Stomach (tissue), 9 donors: ENCODE data around the gene FAM110A. TPM values are rescaled to one million over a fixed set of nuclear protein-coding genes. Genes with fewer than 3 reads are reported as not detected.

Experiments
- DNase-seq, 2 donors: peaks; one replicate each; pipeline versions ENCODE4 v3.0.0 to v3.0.0-alpha.2; 2013 to 2019
- H3K27ac ChIP-seq, 5 donors: fragments of 200-600 bp in 4 of 5; sonication (generic) in 4 of 5; one replicate each; pipeline ENCODE4 v1.5.1; 2013 to 2019; ENCODE audit warnings: mild to moderate bottlenecking in 1 of 5, moderate library complexity in 1 of 5
- H3K27me3 ChIP-seq, 3 donors: fragments of 200-600 bp; sonication (generic); one replicate each; pipeline ENCODE4 v1.5.1; 2017 to 2019; ENCODE audit warnings: mixed run types in 1 of 3
- H3K36me3 ChIP-seq, 4 donors: fragments of 200-600 bp; sonication (generic); 1 replicate in 3 of 4; 2 replicates in 1 of 4; pipeline ENCODE4 v1.5.1; 2016 to 2019
- H3K4me1 ChIP-seq, 4 donors: fragments of 200-600 bp; sonication (generic); one replicate each; pipeline ENCODE4 v1.5.1; 2016 to 2019
- H3K4me3 ChIP-seq, 4 donors: fragments of 200-600 bp; sonication (generic) in 3 of 4; one replicate each; pipeline ENCODE4 v1.5.1; 2016 to 2019; ENCODE audit warnings: mild to moderate bottlenecking in 1 of 4
- H3K9me3 ChIP-seq, 4 donors: fragments of 200-600 bp; sonication (generic); one replicate each; pipeline ENCODE4 v1.5.1; 2016 to 2019
- CTCF ChIP-seq, 7 experiments: fragments of 450-650 bp in 4 of 7; fragments of 200-600 bp in 3 of 7; sonication (generic) in 3 of 7; IDR thresholded peaks; one replicate each; pipeline ENCODE4 v1.5.1; 2016 to 2019; ENCODE audit warnings: antibody characterized with exemption in 7 of 7, control low read depth in 2 of 7, mild to moderate bottlenecking in 1 of 7
- EP300 ChIP-seq: sonication (generic); formaldehyde crosslinking; IDR thresholded peaks from one replicate; pipeline ENCODE4 v1.6.1; 2017; ENCODE audit warnings: antibody characterized with exemption
- POLR2A ChIP-seq, 4 donors: fragments of 450-650 bp; IDR thresholded peaks; one replicate each; pipeline ENCODE4 v1.6.1; 2016; ENCODE audit warnings: antibody characterized with exemption in 4 of 4, control low read depth in 2 of 4, mild to moderate bottlenecking in 1 of 4, moderate library complexity in 1 of 4
- POLR2AphosphoS5 ChIP-seq, 3 donors: sonication (generic); formaldehyde crosslinking; IDR thresholded peaks; one replicate each; pipeline ENCODE4 v1.6.1; 2016; ENCODE audit warnings: antibody characterized with exemption in 3 of 3
- whole genome bisulfite sequencing, 5 donors: extraction: QIAGEN DNeasy Blood & Tissue Kit in 3 of 5; methylation state at CpG; one replicate each; pipeline versions ENCODE4 v1.1.5 to v1.1.7; 2013 to 2018; 5-methylcytosine and 5-hydroxymethylcytosine counted together
- intact Hi-C: fragments of 100-400 bp; cut with DNase I; formaldehyde crosslinking; loops from one replicate; pipeline ENCODE4 v1.15.1; 2023; ENCODE audit warnings: low total_unique reads
- polyA plus RNA-seq, 3 donors: library from polyadenylated mRNA; stranded (reverse); fragments of 200-250 nt; gene quantifications; one replicate each; pipeline ENCODE4 v1.2.3, GENCODE V29; 2013
- total RNA-seq, 5 donors: library from RNA; depleted of rRNA; stranded (reverse); fragments of >200 nt; gene quantifications; one replicate each; pipeline versions ENCODE4 v1.1.0 to v1.2.3, GENCODE V29; 2014 to 2016
- donor health status: healthy with polysubstance abuse.
- donor health status: Bipolar disorder and iron deficiency.
- donor health status: healthy.

Gene FAM110A
- total and polyA plus RNA-seq, 8 donors = 0.58 to 17.6 (median 3.8) TPM

- Histone ChIP-seq H3K36me3 (no peaks in the 10 kb centered on the region), H3K27me3 (peaks cover 0 to 37% (median 6%) of the 10 kb centered on the region in 3 donors), H3K27ac (no peak overlapping the region), H3K4me1 (peaks cover 0 to 10% (median 6%) of the 10 kb centered on the region in 4 donors), H3K9me3 (no peaks in the 10 kb centered on the region), H3K4me3 (no peak overlapping the region)
- DNase-seq = no peak
- WGBS, 5 donors = 66 to 71% (median 68%) methylated on average over 10 of the region's 10 CpGs
- no peak for TF ChIP-seq EP300
- TF ChIP-seq CTCF (IDR thresholded peaks at IDR 0.05) = no peak
- TF ChIP-seq POLR2A (IDR thresholded peaks at IDR 0.05) = no peak
- TF ChIP-seq POLR2AphosphoS5 (IDR thresholded peaks at IDR 0.05) = no peak
- intact Hi-C loops = no loop called here
These were observed 47.7 kb downstream of the FAM110A start for GRCh38 chr20:881051-881782.

- intact Hi-C loops = no loop called here
- no peak for TF ChIP-seq CTCF (IDR thresholded peaks at IDR 0.05)
- TF ChIP-seq POLR2AphosphoS5 (IDR thresholded peaks at IDR 0.05) = no peak
- no peak for TF ChIP-seq EP300
- no peak for TF ChIP-seq POLR2A (IDR thresholded peaks at IDR 0.05)
- H3K9me3 ChIP-seq = no peaks in the 10 kb centered on the region
These were observed 48.2 kb downstream of the FAM110A start for GRCh38 chr20:881783-882144.

GRCh38 chr20:884983-885952 lies 51.8 kb downstream of the FAM110A start:
- Histone ChIP-seq H3K36me3 (no peaks in the 10 kb centered on the region), H3K27me3 (peaks cover 0 to 44% (median 6%) of the 10 kb centered on the region in 3 donors), H3K4me3 (no peak overlapping the region), H3K9me3 (no peaks in the 10 kb centered on the region), H3K27ac (no peak overlapping the region), H3K4me1 (peaks cover 0 to 10% (median 7%) of the 10 kb centered on the region in 4 donors)
- DNase-seq = peak in 1 of 2 donors; percentile 80
- intact Hi-C loops = no loop called here
- 12 to 46% (median 14%) methylated on average over 12 to 41 of the region's 41 CpGs for WGBS, 5 donors
- TF ChIP-seq POLR2A (IDR thresholded peaks at IDR 0.05) = no peak
- no peak for TF ChIP-seq CTCF (IDR thresholded peaks at IDR 0.05)
- TF ChIP-seq EP300 = no peak
- no peak for TF ChIP-seq POLR2AphosphoS5 (IDR thresholded peaks at IDR 0.05)

More at GRCh38 chr20:881783-882144, 48.2 kb downstream of the FAM110A start:
- Histone ChIP-seq H3K4me1 (peaks cover 0 to 10% (median 6%) of the 10 kb centered on the region in 4 donors), H3K36me3 (no peaks in the 10 kb centered on the region), H3K4me3 (no peak overlapping the region), H3K27me3 (peaks cover 0 to 37% (median 6%) of the 10 kb centered on the region in 3 donors), H3K27ac (no peak overlapping the region)
- DNase-seq = no peak

GRCh38 chr20:887137-887536 lies 53.6 kb downstream of the FAM110A start:
- TF ChIP-seq EP300 (no peak), CTCF (IDR thresholded peaks at IDR 0.05) (no peak), POLR2A (IDR thresholded peaks at IDR 0.05) (no peak), POLR2AphosphoS5 (IDR thresholded peaks at IDR 0.05) (no peak)
- H3K9me3 ChIP-seq = no peaks in the 10 kb centered on the region
- H3K27ac ChIP-seq = no peak overlapping the region
- 82 to 93% (median 91%) methylated on average over 2 of the region's 2 CpGs for WGBS, 5 donors
- peaks cover 0 to 43% (median 6%) of the 10 kb centered on the region in 3 donors for H3K27me3 ChIP-seq
- no peak for DNase-seq
- intact Hi-C loops = no loop called here
- H3K36me3 ChIP-seq = no peaks in the 10 kb centered on the region
- H3K4me1 ChIP-seq = peaks cover 0 to 22% (median 11%) of the 10 kb centered on the region in 4 donors
- H3K4me3 ChIP-seq = no peak overlapping the region
